Stimulated activated CD8-positive, alpha-beta memory T cell treated with anti-CD3 and anti-CD28 coated beads, Interleukin-15, amount 100 ng/mL, for 4 hours (primary cell): Measurements from ENCODE around the gene DUSP22.

Experiments used
- DNase-seq, 2 donors: peaks; one replicate each; pipeline ENCODE4 v3.0.0-alpha.2; 2020; ENCODE audit warnings: low read depth in 2 of 2

Gene DUSP22

DNA sequence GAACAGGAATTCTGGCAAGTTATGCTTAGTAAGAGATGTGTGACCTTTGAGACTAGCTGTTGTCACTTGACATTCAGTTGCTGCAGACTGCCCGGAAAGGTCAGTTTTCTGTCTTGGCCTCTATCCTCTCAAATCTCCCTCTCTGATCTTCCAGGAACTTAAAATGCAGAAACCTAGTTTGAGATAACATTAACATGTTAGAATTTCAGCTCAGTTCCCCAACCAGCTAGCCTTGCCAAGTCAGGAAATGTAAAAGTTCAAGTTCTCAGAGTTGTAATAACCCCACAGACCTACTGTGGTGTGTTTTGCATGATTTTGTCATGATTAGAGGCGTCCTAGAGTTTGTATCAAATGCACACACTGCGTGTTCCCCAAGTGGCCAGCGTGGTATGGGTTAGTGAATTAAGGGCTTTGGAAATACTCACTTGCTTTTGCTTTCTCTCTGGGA lies 46.6 kb downstream of the DUSP22 start:
- DNase-seq: no peak

DNA sequence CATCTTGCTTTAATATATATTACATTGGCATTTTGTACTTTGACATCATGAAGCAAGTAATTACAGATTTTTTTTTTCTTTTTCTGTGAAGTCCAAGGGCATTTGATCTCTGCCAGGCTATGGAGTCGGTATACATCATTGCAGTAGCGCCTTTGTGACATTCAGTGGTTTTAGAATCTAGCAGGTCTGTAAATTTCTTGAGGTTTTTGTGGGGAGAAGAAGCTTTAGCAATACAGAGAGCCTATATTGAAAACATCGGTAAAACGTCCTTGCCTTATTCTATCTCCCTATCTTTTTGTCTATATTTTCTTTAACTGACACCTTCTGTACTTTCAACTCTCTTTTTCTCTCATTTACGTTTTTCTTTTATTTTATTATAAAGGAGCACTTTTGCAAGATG lies 47.2 kb downstream of the DUSP22 start:
- no peak for DNase-seq

DNA sequence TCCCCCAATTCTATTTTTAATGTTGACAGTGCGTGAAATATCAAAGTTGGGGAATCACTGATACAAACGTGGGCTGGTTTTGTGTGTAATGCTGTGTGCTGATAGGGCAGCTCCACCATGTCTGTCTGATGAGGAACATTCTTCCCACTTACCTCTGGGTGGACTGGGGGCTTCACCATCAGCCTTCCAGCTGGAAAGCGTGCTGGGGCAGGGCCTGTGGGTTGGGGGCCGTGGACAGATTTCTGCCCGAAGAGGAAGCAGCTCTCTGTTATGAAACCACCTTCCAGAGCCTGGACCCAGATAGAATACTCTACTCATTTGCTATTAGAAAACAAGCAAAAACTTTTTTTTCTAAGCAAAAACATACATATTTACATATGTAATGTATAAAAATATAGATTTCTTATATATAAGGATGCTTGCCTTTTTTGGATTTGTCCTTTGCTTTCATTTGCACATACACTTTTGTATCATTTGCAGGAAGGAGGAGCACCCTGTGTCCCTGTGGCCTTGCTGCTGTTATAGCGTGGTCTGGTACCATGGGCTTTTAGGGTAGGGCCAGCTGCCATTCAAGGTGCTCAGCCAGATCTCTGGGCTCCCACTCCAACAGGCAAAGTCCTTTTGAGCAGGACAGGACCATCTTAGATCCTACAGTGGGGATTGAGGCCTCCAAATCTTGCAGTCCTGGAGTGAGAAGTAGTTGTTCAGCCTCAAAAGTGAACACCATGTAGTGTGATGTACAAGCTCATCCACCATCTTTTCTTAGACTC lies 48.1 kb downstream of the DUSP22 start:
- no peak for DNase-seq

DNA sequence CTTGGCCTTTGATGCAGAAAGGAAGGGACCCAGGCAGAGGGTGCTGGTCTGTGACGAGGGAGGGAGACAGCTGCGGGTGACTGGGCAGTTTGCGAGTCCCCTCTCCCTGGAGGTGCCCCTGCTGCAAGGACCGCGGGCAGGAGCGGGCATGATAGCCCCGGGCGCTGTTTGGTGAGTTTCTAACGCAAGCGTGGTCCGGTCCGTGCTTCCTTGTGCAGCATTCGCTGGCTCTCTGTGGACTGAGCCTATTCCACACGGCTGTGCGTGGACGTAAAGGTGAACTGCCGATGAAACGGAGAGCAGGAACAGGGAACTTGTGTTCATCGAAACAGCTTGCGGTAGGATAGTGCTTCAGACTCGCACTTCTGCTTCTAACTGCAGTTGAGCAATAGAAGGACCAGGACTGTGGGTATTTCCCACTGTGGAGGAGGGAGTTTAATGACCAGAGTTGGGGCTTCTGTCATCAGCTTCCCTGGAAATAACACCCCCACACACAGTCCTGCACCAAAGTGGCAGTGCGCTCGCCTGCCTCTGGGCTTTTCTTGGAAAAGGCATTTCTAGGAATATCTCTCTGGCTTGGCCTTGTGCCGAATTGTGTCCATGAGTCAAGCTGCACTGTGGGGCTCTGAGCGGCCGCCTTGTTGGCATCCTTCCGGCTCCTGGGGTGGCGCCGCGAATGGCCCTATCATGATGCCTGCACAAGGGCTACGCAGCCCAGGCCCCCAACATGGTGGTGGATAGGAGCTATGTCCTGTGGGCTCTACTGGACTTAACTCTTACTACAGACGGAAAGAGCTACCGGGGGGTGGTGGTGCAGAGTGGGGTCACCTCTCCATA lies 48.9 kb downstream of the DUSP22 start:
- DNase-seq: no peak

DNA sequence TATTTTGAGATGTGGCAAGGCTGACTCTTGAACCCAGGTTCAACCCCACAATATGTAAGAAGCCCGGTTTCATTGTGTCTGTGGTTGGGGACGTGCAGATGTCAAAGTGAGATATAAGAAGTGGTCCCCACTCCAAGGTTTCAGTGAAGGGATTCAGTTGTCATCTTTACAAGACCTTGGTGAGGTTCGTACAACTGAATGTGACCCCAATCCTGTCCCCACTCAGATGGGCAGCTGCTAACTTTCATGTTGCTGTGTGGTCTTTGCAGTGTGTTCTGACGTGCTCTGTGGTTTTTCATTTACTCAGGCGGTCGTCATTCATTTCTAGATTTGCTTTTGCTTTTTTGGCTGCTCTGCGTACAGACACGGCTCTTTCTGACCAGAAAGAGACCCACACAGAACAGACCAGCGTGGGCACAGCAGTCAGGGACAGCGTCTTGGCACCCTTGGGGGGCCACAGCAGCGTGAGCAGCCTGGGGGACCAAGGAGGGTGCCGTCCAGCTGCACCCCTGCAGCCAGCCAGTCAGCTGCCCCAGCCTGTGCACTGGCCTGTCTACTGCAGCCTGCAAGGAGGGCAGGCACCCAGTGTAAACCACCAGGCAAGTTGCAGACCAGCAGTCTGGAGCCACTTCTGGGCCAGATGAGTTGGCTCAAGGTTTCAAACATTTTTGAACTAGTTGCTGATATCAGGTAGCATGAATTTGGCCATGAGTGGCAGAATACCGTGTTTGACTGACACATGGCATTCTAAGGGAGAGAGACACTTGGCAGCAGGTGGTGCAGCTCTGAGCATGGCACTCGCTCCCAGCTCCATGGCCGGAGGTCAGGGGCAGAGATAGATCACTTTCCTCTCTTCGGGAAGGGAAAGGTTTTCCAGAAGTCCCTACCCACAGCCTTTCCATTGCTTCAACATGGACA lies 49.9 kb downstream of the DUSP22 start:
- DNase-seq: no peak

DNA sequence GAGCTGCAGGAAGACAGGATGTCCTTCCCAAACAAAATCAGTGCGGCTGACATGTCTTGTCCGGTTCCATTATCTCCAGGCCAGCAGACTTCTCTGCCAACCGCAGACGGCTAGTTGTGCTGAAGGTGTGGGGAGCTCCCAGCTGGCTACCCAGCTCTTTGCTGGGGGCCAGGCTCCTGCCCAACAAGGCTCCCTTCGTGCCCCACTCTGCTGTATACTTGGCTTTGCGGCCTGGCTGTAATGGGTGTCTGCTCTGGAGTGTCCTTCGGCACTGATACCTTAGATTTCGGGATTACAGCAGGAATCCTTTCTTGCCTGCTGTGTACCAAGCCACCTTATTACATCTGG lies 50.5 kb downstream of the DUSP22 start:
- DNase-seq: no peak

DNA sequence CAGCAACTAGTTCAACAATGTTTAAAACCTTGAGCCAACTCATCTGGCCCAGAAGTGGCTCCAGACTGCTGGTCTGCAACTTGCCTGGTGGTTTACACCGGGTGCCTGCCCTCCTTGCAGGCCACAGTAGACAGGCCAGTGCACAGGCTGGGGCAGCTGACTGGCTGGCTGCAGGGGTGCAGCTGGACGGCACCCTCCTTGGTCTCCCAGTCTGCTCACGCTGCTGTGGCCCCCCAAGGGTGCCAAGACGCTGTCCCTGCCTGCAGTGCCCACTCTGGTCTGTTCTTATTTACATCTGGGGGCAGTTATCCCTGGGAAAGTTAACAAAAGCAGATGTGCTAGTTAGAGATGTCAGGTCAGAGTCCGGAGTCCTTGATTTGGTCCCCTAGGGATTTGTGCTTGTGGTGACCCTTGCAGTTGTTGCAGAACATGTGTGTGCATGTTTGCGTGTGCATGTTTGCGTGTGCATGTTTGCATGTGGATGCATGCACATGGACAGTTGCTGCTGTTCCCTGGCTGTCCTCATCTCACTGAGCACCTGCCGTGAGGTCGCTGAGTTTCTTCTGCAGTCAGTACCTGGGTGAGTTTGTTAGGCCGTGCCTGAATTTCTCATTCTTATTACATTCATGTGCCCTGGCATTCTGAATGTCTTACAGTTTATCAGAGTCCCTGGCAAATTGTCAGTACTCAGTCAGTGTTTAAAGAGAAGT lies 51.1 kb downstream of the DUSP22 start:
- no peak for DNase-seq

DNA sequence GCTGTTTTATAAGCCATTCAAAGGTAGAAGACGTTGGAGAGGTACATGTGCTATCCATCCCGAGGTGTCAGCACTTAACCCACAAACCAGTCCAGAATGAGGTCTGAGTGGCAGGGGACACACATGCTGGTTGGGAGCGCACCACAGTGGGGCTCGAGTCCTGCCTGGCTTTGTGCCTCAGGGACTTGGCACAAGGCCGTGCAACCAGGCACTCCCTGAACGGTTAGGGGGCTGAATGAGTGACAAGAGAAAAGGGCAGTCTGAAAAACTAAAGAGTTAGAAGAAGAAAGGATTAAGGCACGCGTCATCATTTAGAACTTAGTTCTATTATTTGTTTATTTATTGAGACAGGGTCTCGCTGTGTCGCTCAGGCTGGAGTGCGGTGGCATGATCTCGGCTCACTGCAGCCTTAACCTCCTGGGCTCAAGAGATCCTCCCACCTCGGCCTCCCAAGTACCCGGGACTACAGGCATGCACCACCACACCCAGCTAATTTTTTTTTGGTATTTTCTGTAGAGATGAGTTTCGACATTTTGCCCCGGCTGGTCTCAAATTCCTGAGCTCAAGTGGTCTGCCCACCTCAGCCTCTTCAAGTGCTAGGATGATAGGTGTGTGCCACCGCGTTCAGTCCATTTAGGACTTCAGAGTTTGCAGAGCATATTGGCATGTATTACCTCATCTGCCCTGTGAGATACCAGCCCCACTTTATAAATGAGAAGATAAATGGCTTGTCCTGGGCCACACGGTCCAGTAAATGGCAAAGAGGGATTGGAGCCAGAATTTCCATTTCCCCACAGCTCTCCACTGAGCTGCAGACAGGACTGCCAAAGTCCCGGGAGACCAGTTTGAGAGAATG lies 51.9 kb downstream of the DUSP22 start:
- DNase-seq: no peak

DNA sequence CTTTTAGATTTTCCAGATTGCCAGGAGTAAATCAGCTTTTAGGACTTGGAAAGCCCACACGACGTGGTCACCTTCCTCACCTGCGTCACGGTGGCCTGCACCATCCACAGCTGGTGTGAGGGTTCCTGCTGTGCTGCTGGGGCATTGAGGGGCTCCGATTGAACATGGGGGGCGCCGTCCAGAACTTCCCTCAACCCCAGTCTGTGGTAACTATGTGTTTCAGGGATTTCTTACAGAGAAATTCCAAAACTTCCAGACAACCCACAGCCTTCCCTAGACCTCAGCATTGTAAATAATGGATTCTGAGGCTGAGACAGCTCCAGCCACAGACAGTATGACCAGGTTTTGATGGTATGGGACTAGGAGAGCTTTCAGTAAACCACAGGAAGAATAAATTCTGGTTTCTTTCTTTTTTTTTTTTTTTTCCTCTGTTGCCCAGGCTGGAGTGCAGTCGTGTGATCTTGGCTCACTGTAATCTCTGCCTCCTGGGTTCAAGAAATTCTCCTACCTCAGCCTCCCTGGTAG lies 52.6 kb downstream of the DUSP22 start:
- DNase-seq: no peak

DNA sequence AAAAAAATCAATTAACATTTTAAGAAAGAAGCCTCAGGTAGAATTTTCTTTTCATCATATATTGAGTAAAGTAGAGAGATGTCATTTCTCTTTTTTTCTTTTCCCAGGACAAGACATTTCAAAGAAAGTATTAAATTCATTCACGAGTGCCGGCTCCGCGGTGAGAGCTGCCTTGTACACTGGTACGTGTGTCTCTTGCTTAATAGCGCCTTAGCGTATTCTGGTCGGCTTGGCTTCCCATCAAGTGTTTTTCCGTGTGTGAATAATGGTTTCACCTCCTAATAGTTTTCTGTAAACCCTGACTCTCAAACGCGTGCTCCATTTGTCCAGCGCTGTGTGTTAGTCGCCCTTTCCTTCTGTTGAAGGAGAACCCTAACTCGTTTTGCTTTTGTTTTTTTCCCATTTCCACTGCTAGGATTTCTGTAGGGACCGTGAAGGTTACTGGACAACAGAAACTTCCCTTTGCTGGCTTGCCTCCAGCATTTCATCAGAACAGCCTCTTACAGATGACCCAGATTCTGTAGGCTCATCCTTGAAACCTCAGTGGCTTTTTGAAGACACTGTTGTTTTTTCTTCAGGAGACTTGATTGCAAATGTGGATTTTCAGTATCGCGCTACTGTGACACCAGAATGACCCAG lies 53.6 kb downstream of the DUSP22 start:
- no peak for DNase-seq

DNA sequence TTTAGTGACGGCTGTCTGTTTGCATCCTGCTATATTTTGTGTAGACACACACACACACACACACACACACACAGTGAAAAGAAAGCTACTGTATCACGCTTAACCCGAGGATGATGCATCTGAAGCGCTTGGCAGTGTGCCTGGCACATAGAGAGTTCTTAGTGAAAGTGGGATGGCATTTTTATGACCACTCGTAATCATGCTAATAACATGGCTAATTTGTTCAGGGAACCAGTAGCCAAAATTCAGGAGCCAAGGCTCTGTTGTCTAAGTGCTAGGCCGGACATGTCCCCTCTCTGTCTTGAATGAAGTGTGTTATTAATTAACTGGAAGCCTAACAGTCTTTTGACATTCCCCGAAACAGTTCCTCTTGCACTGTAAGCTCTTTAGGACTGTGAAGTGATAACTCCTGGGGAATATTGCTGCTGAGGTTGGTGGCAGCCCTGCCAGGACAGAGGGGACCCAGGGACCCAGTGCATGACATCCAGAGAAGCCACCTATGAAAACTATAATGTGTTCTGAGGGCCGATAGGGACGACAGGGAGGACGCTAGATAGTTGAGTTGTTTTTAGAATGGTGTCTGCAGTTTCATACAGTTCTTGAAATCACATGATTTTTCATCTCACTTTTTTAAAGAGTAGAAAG lies 54.2 kb downstream of the DUSP22 start:
- DNase-seq: no peak

DNA sequence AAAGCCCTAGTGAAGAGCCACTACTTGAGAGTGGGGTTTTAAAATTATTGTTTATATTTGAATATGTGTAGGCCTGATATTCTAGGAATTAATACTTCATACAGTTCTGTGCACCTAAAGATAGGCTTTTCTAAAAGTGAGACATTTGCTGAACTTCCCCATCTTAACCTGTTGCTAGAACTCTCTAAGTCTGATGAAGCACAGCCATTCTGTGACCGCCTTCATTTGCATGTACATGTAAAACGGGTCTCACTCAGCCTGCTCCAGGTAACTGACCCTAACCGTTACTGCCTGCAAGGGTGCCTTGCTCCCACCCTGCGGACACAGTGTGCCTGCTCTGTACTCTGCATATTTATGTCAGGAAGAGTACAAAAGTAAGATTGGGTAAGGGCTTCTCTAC lies 54.9 kb downstream of the DUSP22 start:
- no peak for DNase-seq

DNA sequence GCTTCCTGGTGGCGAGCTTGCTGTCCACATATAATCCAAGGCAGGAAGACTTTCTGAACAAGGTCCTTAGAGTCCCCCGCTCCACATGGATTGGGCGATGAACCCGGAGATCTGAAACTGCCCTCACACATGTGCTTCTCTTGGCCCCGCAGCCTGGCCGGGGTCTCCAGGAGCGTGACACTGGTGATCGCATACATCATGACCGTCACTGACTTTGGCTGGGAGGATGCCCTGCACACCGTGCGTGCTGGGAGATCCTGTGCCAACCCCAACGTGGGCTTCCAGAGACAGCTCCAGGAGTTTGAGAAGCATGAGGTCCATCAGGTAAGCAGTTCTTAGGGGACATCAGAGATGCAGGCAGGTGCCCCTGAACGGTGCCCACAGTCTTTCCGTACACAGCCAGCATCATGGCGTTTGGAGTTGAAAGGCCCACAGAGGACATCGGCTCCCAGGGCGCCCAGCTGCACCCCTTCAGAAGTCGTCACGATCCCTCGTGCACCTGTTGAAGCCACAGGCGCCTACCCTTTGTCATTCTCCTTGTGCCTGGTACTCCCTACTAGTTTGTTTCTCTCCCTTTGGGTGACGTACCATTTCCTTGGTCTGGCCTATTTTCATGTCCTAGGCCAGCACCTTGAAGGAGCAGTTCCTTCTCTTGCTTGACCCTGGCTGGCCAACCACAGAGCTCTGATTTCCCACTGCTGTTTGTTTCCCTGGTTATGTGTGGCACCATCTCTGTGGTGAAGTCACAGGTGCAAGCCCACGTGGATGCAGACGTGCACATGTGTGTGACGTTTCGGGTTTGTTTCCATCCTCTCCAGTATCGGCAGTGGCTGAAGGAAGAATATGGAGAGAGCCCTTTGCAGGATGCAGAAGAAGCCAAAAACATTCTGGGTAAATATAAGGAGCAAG lies 55.9 kb downstream of the DUSP22 start:
- no peak for DNase-seq

DNA sequence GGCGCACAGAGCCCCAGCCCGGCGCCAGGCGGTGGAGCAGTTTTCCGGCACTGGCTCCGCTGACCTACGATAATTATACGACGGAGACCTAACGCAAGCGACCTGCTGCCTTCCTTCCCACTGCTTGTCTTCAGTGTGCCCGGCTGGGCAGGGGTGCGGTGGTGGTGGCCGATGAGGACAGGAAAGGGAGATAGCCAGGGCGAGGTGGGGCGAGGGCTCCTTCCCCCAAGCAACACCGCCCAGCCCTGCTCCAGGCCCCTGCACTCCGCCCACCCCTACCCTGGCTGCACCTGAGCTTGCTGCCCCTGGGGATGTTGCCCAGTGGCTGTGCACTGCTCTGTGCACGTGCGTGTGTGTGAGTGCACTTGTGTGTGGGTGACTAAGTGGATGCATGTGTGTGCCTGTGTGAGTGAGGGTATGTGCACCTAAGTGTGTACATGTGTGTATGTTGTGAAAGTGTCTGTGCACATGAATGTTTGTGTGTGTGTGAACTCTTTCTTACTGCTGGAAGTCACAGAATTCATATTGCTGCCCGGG lies 56.6 kb downstream of the DUSP22 start:
- no peak for DNase-seq

DNA sequence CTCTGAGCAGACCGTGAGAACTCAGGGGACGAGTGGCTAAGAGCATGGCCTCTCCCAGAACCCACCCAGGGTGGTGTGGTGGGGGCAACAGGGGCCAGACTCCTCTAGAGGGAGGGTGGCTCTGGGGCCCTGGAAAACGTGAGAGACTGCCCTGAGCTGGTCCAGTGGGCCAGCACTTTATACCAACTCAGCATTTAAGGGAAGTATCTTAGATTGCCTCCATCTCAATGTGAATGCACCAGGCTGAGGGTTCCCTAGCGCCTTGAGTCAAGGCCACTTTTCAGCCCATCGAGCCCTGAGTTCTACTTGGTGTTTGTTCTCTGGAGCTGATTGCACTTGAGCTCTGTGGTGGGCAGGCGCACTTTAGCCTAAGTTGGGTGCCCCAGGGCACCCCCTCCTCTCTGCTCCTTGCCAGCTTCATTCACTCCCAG lies 57.2 kb downstream of the DUSP22 start:
- no peak for DNase-seq

DNA sequence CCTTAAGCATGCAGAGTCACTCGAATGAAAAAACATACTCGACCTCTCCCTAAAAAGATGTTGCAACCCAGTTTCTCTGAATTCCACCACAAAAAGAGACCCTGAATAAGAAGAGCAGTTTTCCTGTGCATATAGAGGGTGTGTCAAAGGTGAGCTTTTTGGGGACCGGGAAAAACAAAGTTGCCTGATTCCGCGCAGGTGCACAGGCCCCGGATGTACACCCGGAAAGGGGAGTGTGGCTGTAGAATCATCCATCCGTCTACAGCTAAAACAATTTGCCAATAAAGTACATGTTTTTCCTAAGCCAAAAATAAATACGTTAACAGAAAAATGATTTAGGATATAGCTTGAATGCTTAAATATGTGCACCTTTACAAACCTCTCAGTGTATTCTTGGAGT lies 58.1 kb downstream of the DUSP22 start:
- DNase-seq: no peak

DNA sequence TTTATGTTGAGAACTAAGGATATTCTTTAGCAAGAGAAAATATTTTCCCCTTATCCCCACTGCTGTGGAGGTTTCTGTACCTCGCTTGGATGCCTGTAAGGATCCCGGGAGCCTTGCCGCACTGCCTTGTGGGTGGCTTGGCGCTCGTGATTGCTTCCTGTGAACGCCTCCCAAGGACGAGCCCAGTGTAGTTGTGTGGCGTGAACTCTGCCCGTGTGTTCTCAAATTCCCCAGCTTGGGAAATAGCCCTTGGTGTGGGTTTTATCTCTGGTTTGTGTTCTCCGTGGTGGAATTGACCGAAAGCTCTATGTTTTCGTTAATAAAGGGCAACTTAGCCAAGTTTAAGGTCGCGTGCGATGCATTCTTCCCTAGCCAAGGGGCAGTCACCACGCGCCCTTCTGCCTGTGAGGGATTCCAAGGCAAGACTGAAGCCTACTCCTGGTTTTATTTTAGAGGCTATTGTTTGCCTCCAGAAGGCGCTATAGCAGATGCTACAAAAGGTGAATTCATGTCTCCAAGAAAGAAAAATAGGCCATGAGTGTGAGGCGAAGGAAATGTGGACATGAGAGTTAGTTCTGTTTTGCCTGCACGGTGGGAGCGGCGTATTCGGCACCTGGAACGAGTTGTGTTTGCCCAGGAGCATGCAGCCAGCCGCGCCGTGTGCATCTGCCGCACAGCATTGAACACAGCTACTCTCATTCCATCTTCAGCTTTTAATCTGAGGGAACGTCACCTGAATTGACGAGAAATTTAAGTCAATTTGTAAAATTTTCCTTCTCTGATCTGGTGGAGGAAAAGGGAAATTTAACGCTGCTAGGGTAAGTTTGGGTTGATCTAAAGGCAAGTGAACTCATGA lies 59.0 kb downstream of the DUSP22 start:
- DNase-seq: no peak
